Brain microvascular endothelial cell (primary cell): ENCODE results near the gene ENDOU.
A peak's percentile ranks its signal among the peaks of the same experiment; 100 is the strongest.

ENCODE experiments used
- DNase-seq: peaks from one replicate; pipeline ENCODE4 v3.0.0-alpha.2; 2020
- H3K27ac ChIP-seq: fragments of 250-450 bp; sonication (Bioruptor Pico); 2 replicates; pipeline ENCODE4 v1.5.1; 2020; ENCODE audit warnings: mild to moderate bottlenecking, moderate library complexity
- H3K27me3 ChIP-seq: fragments of 250-450 bp; sonication (Bioruptor Pico); replicated peaks from 2 replicates; pipeline ENCODE4 v1.5.1; 2020; ENCODE audit warnings: mild to moderate bottlenecking
- H3K36me3 ChIP-seq: fragments of 250-450 bp; sonication (Bioruptor Pico); replicated peaks from 2 replicates; pipeline ENCODE4 v1.5.1; 2020; ENCODE audit warnings: mild to moderate bottlenecking
- H3K4me3 ChIP-seq: 2 replicates; pipeline ENCODE4 v1.5.1; 2011; ENCODE audit warnings: low read depth, mild to moderate bottlenecking, control low read depth, low read length, moderate library complexity
- in situ Hi-C: cut with HindIII; loops from 2 replicates; pipeline ENCODE4 v1.10.0; 2017; ENCODE audit warnings: low sequenced_read_pairs, low pct_ligation_motif_present
- TF ChIP-seq, protein P1 (sequence below): IDR thresholded peaks from 2 replicates; pipeline ENCODE4 v1.5.1; 2011; ENCODE audit warnings: low read depth, mild to moderate bottlenecking, moderate library complexity, low read length, control low read depth, inconsistent platforms; ENCODE audit errors: missing control alignments

The ENDOU gene, protein sequence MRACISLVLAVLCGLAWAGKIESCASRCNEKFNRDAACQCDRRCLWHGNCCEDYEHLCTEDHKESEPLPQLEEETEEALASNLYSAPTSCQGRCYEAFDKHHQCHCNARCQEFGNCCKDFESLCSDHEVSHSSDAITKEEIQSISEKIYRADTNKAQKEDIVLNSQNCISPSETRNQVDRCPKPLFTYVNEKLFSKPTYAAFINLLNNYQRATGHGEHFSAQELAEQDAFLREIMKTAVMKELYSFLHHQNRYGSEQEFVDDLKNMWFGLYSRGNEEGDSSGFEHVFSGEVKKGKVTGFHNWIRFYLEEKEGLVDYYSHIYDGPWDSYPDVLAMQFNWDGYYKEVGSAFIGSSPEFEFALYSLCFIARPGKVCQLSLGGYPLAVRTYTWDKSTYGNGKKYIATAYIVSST

DNA sequence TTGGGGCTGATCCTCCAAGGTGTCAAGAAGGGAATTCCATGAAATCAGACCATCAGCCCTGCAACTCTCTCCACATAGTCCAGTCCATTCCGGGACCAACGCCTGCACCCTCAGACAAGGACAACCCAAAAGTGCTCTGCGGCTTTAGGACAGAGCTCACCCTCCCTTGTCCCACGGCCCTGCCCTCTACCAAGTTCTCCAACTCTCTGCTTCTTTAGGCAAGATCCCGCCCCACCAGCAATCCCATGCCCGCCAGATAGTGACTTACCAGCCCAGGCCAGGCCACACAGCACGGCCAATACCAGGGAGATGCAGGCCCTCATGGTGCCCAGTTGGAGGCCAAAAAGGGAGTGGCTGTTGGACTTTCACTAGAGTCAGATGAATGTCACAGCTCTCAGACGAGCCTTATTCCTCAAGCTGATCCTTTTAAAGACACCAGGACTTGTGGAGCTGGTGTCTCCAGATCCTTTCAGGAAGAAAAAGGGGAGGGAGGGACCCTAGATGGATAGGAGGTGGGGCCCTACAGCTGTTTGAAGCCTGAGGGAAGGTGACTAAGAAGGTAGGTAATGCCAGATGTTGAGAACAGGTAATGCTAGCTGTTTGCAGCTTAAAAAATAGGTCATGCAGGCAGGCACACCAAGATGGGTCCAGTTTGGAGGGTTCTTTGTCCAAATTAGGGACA is at the start of gene ENDOU:
Gene ENDOU (minus strand): TSS at position 400 of the 682 bp plus-strand sequence. CDS start 77 bp downstream, at position 323.
- TF ChIP-seq, protein P1, sequence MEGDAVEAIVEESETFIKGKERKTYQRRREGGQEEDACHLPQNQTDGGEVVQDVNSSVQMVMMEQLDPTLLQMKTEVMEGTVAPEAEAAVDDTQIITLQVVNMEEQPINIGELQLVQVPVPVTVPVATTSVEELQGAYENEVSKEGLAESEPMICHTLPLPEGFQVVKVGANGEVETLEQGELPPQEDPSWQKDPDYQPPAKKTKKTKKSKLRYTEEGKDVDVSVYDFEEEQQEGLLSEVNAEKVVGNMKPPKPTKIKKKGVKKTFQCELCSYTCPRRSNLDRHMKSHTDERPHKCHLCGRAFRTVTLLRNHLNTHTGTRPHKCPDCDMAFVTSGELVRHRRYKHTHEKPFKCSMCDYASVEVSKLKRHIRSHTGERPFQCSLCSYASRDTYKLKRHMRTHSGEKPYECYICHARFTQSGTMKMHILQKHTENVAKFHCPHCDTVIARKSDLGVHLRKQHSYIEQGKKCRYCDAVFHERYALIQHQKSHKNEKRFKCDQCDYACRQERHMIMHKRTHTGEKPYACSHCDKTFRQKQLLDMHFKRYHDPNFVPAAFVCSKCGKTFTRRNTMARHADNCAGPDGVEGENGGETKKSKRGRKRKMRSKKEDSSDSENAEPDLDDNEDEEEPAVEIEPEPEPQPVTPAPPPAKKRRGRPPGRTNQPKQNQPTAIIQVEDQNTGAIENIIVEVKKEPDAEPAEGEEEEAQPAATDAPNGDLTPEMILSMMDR = no peak
- in situ Hi-C loops = no loop called here
- Histone ChIP-seq H3K27ac (no peak within 1 kb of the TSS), H3K4me3 (no peak within 1 kb of the TSS), H3K27me3 (no peaks in the 10 kb centered on the region), H3K36me3 (no peaks in the 10 kb centered on the region)
- DNase-seq = no peak

DNA sequence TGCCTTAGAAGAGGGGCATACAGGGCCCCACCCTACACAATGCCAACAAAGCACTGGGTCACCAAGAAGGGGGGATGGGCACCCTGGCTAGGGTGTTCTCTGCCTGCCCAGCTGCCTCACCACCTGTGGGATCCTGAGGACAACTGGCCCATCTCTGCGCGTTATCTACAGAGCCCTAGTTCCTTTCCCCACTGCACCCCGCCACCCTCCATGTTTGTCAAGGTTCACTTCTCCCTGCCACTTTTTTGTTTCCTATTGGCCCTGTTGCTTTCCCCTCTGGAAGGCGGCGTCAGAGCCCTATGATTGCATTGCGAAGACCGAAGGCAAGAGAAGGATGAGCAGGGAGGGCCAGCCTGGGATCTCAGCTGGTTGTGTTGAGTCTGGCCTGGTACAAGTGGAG is 49.4 kb upstream of the ENDOU start:
- no peak overlapping the region for H3K27ac ChIP-seq
- H3K36me3 ChIP-seq = no peaks in the 10 kb centered on the region
- no peak for DNase-seq
- no peaks in the 10 kb centered on the region for H3K27me3 ChIP-seq
- TF ChIP-seq, protein P1 = no peak
- H3K4me3 ChIP-seq = no peak overlapping the region
- in situ Hi-C loops = no loop called here

DNA sequence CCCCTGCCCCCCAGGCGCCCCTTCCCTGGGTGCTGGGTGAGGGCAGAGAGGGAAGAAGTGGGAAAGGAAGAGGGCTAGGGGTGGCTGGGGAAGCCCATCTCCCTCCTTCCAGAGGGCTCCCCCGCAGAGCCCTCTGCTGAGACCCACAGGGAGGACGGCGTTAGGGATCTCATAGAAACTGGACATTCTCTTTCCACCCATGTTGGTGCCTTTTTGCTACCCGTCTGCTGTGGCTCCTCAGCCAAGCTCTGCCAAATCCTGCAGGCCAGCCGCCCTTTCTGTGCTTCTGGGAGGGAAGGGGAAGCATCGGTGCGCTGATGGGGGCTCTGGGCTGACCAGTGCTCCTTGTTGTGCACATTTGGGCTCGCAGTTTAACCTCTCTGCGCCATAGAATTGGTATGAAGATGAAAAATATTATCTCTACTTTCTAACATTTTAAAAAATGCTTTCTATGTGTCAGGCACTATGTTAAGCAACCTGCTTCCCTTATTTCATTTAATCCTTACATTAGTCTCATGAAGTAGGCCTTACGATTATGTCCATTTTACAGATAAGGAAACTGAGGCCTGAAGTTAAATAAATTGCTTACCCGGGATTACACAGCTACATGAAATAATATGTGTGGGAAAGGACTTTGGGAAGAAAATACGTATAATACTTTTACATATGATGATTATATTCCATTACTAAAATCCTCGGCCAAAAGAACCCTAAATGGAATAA is 48.7 kb upstream of the ENDOU start:
- peak overlapping the region; percentile 55 for H3K4me3 ChIP-seq
- TF ChIP-seq, protein P1 = no peak
- H3K27me3 ChIP-seq = no peaks in the 10 kb centered on the region
- in situ Hi-C loops = no loop called here
- H3K36me3 ChIP-seq = no peaks in the 10 kb centered on the region
- no peak for DNase-seq
- H3K27ac ChIP-seq = no peak overlapping the region

DNA sequence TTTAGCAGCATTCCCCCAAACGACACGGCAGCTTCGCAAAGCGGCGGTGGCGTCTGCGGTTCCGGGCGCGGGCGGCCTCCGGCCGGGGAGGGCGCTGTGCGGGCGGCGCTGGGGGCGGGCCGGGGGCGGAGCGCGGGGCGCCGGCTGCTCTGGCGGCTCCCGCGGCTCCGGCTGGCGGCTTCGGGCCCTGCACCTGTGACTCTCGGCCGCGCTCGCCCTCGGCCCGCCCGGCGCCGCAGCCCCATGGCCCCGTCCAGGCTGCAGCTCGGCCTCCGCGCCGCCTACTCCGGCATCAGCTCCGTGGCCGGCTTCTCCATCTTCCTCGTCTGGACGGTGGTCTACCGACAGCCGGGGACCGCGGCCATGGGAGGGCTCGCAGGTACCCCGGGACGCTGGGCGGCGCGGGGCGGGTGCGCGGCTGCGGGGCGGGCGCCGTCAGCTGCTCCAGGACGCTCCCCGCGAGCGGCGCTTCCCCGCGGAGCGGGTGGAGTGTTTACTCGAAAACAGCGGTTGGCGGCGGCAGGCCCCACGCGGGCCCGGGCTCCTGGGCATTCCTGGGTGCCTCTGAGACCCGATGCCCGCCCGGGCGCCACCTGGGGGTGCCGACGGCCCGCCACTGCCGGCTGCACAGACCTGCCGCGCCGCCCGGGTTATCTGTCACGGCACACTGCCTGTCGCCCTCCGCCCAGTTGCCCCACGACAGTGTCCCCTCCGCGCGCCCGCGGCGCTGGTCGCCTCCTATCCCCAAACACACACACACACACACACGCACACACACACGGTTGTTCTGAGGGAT is 48.0 kb upstream of the ENDOU start, which contains the start of gene SLC48A1:
Gene SLC48A1 (plus strand): TSS at position 177 of the 796 bp plus-strand sequence. CDS start 67 bp downstream, at position 244.
- DNase-seq = no peak
- no peaks in the 10 kb centered on the region for H3K27me3 ChIP-seq
- H3K36me3 ChIP-seq = no peaks in the 10 kb centered on the region
- in situ Hi-C loops = no loop called here
- H3K4me3 ChIP-seq = peak within 1 kb of the TSS; percentile 55
- TF ChIP-seq, protein P1 = peak; percentile 43
- H3K27ac ChIP-seq = no peak within 1 kb of the TSS

DNA sequence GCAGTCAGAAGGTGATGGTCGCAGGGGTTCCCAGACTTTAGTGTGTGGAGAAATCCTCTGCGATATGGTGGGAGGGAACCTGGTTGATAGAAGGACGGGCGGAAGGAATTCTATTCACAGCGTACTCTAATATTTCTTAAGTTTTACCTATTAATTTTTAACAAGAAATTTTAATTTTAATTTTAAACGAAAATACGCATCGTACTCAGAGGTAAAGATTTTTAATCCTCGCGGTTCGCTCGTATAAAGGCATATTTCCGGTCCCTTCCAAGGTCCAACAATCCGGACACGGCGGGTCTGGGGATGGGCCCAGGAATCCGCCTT is 47.4 kb upstream of the ENDOU start:
- H3K27ac ChIP-seq = no peak overlapping the region
- H3K4me3 ChIP-seq = peak overlapping the region; percentile 55
- no peaks in the 10 kb centered on the region for H3K36me3 ChIP-seq
- TF ChIP-seq, protein P1 = no peak
- no peaks in the 10 kb centered on the region for H3K27me3 ChIP-seq
- DNase-seq = no peak
- in situ Hi-C loops = no loop called here
